HEK293 (cell line): ENCODE measurements around the gene CRYGA.
"Not testable (repeated sequence)": the region's sequence is repeated elsewhere in the genome, so short reads cannot be mapped to it uniquely, and the experiment has no call there.

Experiments used
- CTCF ChIP-seq: fragments of 450-650 bp; formaldehyde crosslinking; IDR thresholded peaks from 2 replicates; pipeline ENCODE4 v1.5.1; 2016; ENCODE audit warnings: missing biosample characterization, missing genetic modification characterization
- PRDM1 ChIP-seq: fragments of 450-650 bp; formaldehyde crosslinking; IDR thresholded peaks from 2 replicates; pipeline ENCODE4; 2016; ENCODE audit warnings: missing biosample characterization, missing genetic modification characterization
- ZEB2 ChIP-seq: fragments of 450-650 bp; formaldehyde crosslinking; IDR thresholded peaks from 2 replicates; pipeline ENCODE4 v1.5.1; 2016; ENCODE audit warnings: missing biosample characterization, missing genetic modification characterization
- ZNF16 ChIP-seq: fragments of 450-650 bp; formaldehyde crosslinking; IDR thresholded peaks from 2 replicates; pipeline ENCODE4 v1.5.1; 2016; ENCODE audit warnings: low read depth, missing biosample characterization, missing genetic modification characterization
- ZNF274 ChIP-seq, 2 experiments: fragments of 200-500 bp in 1 of 2; fragments of 450-650 bp in 1 of 2; sonication (Bioruptor generic) in 1 of 2; formaldehyde crosslinking in 1 of 2; IDR thresholded peaks; 2 replicates each; pipeline versions ENCODE4 v1.5.1 to v1.6.1; 2014 to 2016; ENCODE audit warnings: borderline replicate concordance in 1 of 2, inconsistent platforms in 1 of 2, low read length in 1 of 2, missing biosample characterization in 1 of 2, missing genetic modification characterization in 1 of 2
- ZNF292 ChIP-seq: fragments of 450-650 bp; formaldehyde crosslinking; IDR thresholded peaks from 2 replicates; pipeline ENCODE4 v1.5.1; 2016; ENCODE audit warnings: low read depth, missing biosample characterization, missing genetic modification characterization, borderline replicate concordance
- ZNF600 ChIP-seq: fragments of 450-650 bp; formaldehyde crosslinking; IDR thresholded peaks from 2 replicates; pipeline ENCODE4 v1.5.1; 2016; ENCODE audit warnings: missing biosample characterization, missing genetic modification characterization
- ZNF707 ChIP-seq: fragments of 450-650 bp; formaldehyde crosslinking; IDR thresholded peaks from 2 replicates; pipeline ENCODE4 v1.5.1; 2016; ENCODE audit warnings: missing biosample characterization, missing genetic modification characterization
- ZSCAN18 ChIP-seq: fragments of 450-650 bp; formaldehyde crosslinking; IDR thresholded peaks from 2 replicates; pipeline ENCODE4 v1.5.1; 2016; ENCODE audit warnings: missing biosample characterization, missing genetic modification characterization
- TF ChIP-seq, protein P1 (sequence below): fragments of 450-650 bp; formaldehyde crosslinking; IDR thresholded peaks from 2 replicates; pipeline ENCODE4 v1.5.1; 2016; ENCODE audit warnings: missing biosample characterization, missing genetic modification characterization
- TF ChIP-seq, protein P2 (sequence below): fragments of 450-650 bp; formaldehyde crosslinking; IDR thresholded peaks from 2 replicates; pipeline ENCODE4 v1.5.1; 2016; ENCODE audit warnings: missing biosample characterization, missing genetic modification characterization, low read depth

GRCh38 chr2:208124013-208124715 lies 39.2 kb downstream of the CRYGA start, which contains the start of gene CRYGD:
- TF ChIP-seq ZNF274 (IDR thresholded peaks at IDR 0.05; ENCODE audit: low read length); ZNF274 (tag by site-specific recombination; IDR thresholded peaks at IDR 0.05; ENCODE audit: borderline replicate concordance); CTCF; ZSCAN18 (tag by site-specific recombination); ZNF707; ZNF292 (tag by site-specific recombination); PRDM1 (tag by site-specific recombination); ZNF16 (tag by site-specific recombination); ZEB2 (tag by site-specific recombination); ZNF600 (tag by site-specific recombination): not testable (repeated sequence)
- TF ChIP-seq, protein P1, sequence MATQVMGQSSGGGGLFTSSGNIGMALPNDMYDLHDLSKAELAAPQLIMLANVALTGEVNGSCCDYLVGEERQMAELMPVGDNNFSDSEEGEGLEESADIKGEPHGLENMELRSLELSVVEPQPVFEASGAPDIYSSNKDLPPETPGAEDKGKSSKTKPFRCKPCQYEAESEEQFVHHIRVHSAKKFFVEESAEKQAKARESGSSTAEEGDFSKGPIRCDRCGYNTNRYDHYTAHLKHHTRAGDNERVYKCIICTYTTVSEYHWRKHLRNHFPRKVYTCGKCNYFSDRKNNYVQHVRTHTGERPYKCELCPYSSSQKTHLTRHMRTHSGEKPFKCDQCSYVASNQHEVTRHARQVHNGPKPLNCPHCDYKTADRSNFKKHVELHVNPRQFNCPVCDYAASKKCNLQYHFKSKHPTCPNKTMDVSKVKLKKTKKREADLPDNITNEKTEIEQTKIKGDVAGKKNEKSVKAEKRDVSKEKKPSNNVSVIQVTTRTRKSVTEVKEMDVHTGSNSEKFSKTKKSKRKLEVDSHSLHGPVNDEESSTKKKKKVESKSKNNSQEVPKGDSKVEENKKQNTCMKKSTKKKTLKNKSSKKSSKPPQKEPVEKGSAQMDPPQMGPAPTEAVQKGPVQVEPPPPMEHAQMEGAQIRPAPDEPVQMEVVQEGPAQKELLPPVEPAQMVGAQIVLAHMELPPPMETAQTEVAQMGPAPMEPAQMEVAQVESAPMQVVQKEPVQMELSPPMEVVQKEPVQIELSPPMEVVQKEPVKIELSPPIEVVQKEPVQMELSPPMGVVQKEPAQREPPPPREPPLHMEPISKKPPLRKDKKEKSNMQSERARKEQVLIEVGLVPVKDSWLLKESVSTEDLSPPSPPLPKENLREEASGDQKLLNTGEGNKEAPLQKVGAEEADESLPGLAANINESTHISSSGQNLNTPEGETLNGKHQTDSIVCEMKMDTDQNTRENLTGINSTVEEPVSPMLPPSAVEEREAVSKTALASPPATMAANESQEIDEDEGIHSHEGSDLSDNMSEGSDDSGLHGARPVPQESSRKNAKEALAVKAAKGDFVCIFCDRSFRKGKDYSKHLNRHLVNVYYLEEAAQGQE (tag by site-specific recombination) = not testable (repeated sequence)
- TF ChIP-seq, protein P2, sequence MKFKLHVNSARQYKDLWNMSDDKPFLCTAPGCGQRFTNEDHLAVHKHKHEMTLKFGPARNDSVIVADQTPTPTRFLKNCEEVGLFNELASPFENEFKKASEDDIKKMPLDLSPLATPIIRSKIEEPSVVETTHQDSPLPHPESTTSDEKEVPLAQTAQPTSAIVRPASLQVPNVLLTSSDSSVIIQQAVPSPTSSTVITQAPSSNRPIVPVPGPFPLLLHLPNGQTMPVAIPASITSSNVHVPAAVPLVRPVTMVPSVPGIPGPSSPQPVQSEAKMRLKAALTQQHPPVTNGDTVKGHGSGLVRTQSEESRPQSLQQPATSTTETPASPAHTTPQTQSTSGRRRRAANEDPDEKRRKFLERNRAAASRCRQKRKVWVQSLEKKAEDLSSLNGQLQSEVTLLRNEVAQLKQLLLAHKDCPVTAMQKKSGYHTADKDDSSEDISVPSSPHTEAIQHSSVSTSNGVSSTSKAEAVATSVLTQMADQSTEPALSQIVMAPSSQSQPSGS (tag by site-specific recombination) = not testable (repeated sequence)
